SK-N-MC (cell line): Measurements from ENCODE around the gene ACTR3.
"Not testable (repeated sequence)": the region's sequence is repeated elsewhere in the genome, so short reads cannot be mapped to it uniquely, and the experiment has no call there.

Experiments used
- DNase-seq: peaks from one replicate; pipeline ENCODE4 v3.0.0-alpha.2; 2011; ENCODE audit warnings: low read depth, low spot score
- H3K27ac ChIP-seq: fragments of 200-600 bp; sonication (generic); 2 replicates; pipeline ENCODE4 v1.5.1; 2016; ENCODE audit warnings: mixed run types
- H3K36me3 ChIP-seq: fragments of 200-600 bp; sonication (generic); 2 replicates; pipeline ENCODE4 v1.6.1; 2017; ENCODE audit warnings: antibody characterized with exemption, low read length, mixed read lengths; ENCODE audit not compliant: insufficient read depth
- H3K4me3 ChIP-seq: fragments of 200-600 bp; sonication (generic); 2 replicates; pipeline ENCODE4 v1.5.1; 2016
- H3K9ac ChIP-seq: fragments of 200-600 bp; sonication (generic); 2 replicates; pipeline ENCODE4 v1.8.0; 2017; ENCODE audit warnings: mixed run types, mixed read lengths; ENCODE audit not compliant: insufficient read length
- H3K9me3 ChIP-seq: fragments of 200-600 bp; sonication (generic); 2 replicates; pipeline ENCODE4 v1.6.1; 2017; ENCODE audit warnings: low read depth, mild to moderate bottlenecking, antibody characterized with exemption, low read length, moderate library complexity, mixed read lengths
- EZH2 ChIP-seq: fragments of 200-600 bp; sonication (generic); IDR thresholded peaks from one replicate; pipeline ENCODE4 v1.6.1; 2017; ENCODE audit warnings: antibody characterized with exemption
- FOXP2 ChIP-seq: optimal IDR thresholded peaks from 2 replicates; pipeline ENCODE3; 2011; ENCODE audit warnings: mild to moderate bottlenecking, moderate library complexity; ENCODE audit not compliant: insufficient read depth; ENCODE audit errors: extremely low read length, control extremely low read depth
- POLR2AphosphoS5 ChIP-seq: IDR thresholded peaks from 2 replicates; pipeline ENCODE4 v1.6.1; 2012; ENCODE audit warnings: mild to moderate bottlenecking, low read depth, low read length, borderline replicate concordance

ACTR3 gene

GRCh38 chr2:113922784-113923183 lies 32.9 kb downstream of the ACTR3 start:
- Histone ChIP-seq H3K27ac (no peak overlapping the region), H3K36me3 (peaks cover 64% of the 10 kb centered on the region)

DNA sequence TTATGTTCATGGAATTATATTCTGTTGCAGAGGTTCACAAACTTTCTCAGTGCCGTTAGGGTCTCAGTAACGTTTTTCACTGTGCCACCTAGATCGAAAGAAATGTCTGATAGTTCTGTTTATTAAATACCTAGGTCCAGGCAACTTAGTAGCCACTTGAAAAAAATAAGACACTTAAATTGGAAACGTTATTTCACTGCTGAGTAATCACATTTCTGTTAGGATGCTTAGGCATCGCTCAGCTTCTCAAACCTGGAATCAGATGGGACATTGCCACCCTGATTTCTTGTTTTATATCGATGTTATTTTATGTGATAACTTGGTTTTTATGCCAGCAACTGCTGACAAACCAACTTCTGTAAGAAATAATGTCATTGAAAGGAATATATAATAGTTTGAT lies 36.0 kb downstream of the ACTR3 start:
- Histone ChIP-seq H3K4me3 (no peak overlapping the region), H3K9me3 (no peaks in the 10 kb centered on the region), H3K9ac (no peak overlapping the region), H3K27ac (no peak overlapping the region), H3K36me3 (peaks cover 61% of the 10 kb centered on the region)
- TF ChIP-seq EZH2: no peak
- no peak for TF ChIP-seq FOXP2
- no peak for TF ChIP-seq POLR2AphosphoS5
- DNase-seq: no peak

More at GRCh38 chr2:113922784-113923183, 32.9 kb downstream of the ACTR3 start:
- no peak overlapping the region for H3K9ac ChIP-seq
- no peaks in the 10 kb centered on the region for H3K9me3 ChIP-seq
- TF ChIP-seq EZH2 (no peak), POLR2AphosphoS5 (no peak), FOXP2 (no peak)
- no peak for DNase-seq
- no peak overlapping the region for H3K4me3 ChIP-seq

GRCh38 chr2:113926314-113926713 lies 36.4 kb downstream of the ACTR3 start:
- peaks cover 60% of the 10 kb centered on the region for H3K36me3 ChIP-seq

GRCh38 chr2:113930448-113930847 lies 40.6 kb downstream of the ACTR3 start:
- TF ChIP-seq EZH2: no peak
- H3K9me3 ChIP-seq: 0 out of 2 replicates have a peak, but pooled peaks cover 4% of the 10 kb centered on the region
- H3K4me3 ChIP-seq: no peak overlapping the region
- no peak overlapping the region for H3K9ac ChIP-seq
- peaks cover 86% of the 10 kb centered on the region for H3K36me3 ChIP-seq
- DNase-seq: no peak
- no peak overlapping the region for H3K27ac ChIP-seq

More at GRCh38 chr2:113926314-113926713, 36.4 kb downstream of the ACTR3 start:
- Histone ChIP-seq H3K9ac (no peak overlapping the region), H3K9me3 (no peaks in the 10 kb centered on the region), H3K27ac (no peak overlapping the region), H3K4me3 (no peak overlapping the region)
- TF ChIP-seq EZH2 (no peak), POLR2AphosphoS5 (no peak), FOXP2 (no peak)
- no peak for DNase-seq

DNA sequence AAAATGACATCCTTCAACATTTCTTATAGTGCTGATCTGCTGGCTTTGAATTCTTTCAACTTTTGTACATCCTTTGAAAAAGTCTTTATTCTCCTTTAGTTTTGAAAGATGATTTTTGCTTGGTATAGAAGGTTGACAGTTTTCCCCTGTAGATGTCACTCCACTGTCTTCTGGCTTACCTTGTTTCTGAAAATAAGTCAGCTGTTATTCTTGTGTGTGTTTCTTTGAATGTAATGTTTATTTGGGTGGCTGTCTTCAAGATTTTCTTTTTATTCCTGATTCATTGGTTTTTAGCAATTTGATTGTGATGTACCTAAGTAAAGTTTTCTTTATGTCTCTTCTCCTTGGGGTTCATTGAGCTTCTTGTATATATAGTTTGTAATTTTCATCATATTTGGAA lies 47.6 kb downstream of the ACTR3 start:
- Histone ChIP-seq H3K9me3 (peaks cover 19% of the 10 kb centered on the region; the same call in 1 of the 2 replicates), H3K4me3 (no peak overlapping the region), H3K27ac (no peak overlapping the region), H3K9ac (no peak overlapping the region), H3K36me3 (peaks cover 91% of the 10 kb centered on the region)
- TF ChIP-seq POLR2AphosphoS5: no peak
- no peak for TF ChIP-seq EZH2
- no peak for TF ChIP-seq FOXP2
- DNase-seq: no peak

GRCh38 chr2:113940891-113941290 lies 51.0 kb downstream of the ACTR3 start:
- Histone ChIP-seq H3K27ac (no peak overlapping the region), H3K9me3 (peaks cover 15% of the 10 kb centered on the region; the same call in 1 of the 2 replicates), H3K36me3 (peaks cover 86% of the 10 kb centered on the region), H3K9ac (no peak overlapping the region), H3K4me3 (no peak overlapping the region)
- no peak for DNase-seq
- no peak for TF ChIP-seq FOXP2
- TF ChIP-seq POLR2AphosphoS5: no peak
- no peak for TF ChIP-seq EZH2

- not testable (repeated sequence) for H3K9me3 ChIP-seq, DNase-seq, H3K27ac ChIP-seq, H3K9ac ChIP-seq, H3K4me3 ChIP-seq
- peaks cover 87% of the 10 kb centered on the region for H3K36me3 ChIP-seq
Measured at GRCh38 chr2:113945784-113946183, 55.9 kb downstream of the ACTR3 start.

GRCh38 chr2:113950906-113951305 lies 61.0 kb downstream of the ACTR3 start:
- H3K27ac ChIP-seq, DNase-seq, H3K4me3 ChIP-seq, H3K9me3 ChIP-seq, H3K9ac ChIP-seq: not testable (repeated sequence)
- H3K36me3 ChIP-seq: peaks cover 86% of the 10 kb centered on the region

DNA sequence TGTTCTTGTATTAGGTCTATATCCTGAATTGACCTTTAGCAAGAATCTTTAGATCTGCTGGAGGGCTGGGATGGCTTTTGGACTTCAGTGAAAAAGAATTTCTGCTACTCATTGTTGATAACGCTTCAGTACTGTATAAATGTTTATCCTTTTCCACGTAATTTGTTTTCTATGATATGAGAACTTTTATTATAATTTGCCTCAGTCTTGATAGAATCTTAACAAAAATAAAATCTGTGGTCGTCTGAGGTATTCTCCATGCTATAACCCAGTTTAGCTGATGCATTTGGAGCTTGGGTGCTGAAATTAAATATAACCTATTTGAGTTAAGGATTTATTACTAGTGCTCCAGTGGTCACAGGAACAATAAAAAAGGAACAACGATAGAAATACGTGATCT lies 71.1 kb downstream of the ACTR3 start:
- no peak overlapping the region for H3K4me3 ChIP-seq
- no peak overlapping the region for H3K9ac ChIP-seq
- TF ChIP-seq FOXP2: no peak
- no peak for TF ChIP-seq POLR2AphosphoS5
- no peak for TF ChIP-seq EZH2
- H3K9me3 ChIP-seq: no peaks in the 10 kb centered on the region
- H3K36me3 ChIP-seq: peaks cover 30% of the 10 kb centered on the region
- DNase-seq: no peak
- H3K27ac ChIP-seq: no peak overlapping the region
